Measurements from ENCODE around the gene FHIT.
"Not testable (repeated sequence)": the region's sequence is repeated elsewhere in the genome, so short reads cannot be mapped to it uniquely, and the experiment has no call there.

DNA sequence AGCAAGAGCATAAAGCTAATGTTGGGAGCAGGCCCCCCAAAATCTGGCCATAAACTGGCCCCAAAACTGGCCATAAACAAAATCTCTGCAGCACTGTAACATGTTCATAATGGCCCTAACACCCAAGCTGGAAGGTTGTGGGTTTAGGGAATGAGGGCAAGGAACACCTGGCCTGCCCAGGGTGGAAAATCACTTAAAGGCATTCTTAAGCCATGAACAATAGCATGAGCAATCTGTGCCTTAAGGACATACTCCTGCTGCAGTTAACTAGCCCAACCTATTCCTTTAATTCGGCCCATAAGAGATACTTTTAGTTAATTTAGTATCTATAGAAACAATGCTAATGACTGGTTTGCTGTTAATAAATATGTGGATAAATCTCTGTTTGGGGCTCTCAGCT is 264.1 kb downstream of the FHIT start:
- TF ChIP-seq, protein P1, sequence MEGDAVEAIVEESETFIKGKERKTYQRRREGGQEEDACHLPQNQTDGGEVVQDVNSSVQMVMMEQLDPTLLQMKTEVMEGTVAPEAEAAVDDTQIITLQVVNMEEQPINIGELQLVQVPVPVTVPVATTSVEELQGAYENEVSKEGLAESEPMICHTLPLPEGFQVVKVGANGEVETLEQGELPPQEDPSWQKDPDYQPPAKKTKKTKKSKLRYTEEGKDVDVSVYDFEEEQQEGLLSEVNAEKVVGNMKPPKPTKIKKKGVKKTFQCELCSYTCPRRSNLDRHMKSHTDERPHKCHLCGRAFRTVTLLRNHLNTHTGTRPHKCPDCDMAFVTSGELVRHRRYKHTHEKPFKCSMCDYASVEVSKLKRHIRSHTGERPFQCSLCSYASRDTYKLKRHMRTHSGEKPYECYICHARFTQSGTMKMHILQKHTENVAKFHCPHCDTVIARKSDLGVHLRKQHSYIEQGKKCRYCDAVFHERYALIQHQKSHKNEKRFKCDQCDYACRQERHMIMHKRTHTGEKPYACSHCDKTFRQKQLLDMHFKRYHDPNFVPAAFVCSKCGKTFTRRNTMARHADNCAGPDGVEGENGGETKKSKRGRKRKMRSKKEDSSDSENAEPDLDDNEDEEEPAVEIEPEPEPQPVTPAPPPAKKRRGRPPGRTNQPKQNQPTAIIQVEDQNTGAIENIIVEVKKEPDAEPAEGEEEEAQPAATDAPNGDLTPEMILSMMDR (IDR thresholded peaks at IDR 0.05; ENCODE audit: low read depth, low read length): not testable (repeated sequence)
- TF ChIP-seq EZH2phosphoT487 (IDR thresholded peaks at IDR 0.05; ENCODE audit: low read depth): not testable (repeated sequence)
